GM18909 (cell line): ENCODE results near the gene PTPRK.

Experiments
- ATAC-seq: cut with Tn5 transposase; IDR thresholded peaks from one replicate; pipeline ENCODE4 v1.9.1; 2021; ENCODE audit warnings: mild to moderate bottlenecking; ENCODE audit not compliant: unreplicated experiment, poor library complexity

The PTPRK gene

GRCh38 chr6:128357392-128358130 lies 162.8 kb downstream of the PTPRK start:
- no peak for ATAC-seq

GRCh38 chr6:128352366-128352765 lies 168.0 kb downstream of the PTPRK start:
- no peak for ATAC-seq

- ATAC-seq = no peak
These were observed 169.2 kb downstream of the PTPRK start for GRCh38 chr6:128351255-128351514.

- no peak for ATAC-seq
These were observed 169.8 kb downstream of the PTPRK start for GRCh38 chr6:128350416-128351254.

- no peak for ATAC-seq
These were observed 173.3 kb downstream of the PTPRK start for GRCh38 chr6:128347123-128347522.

GRCh38 chr6:128346569-128346968 lies 173.8 kb downstream of the PTPRK start:
- ATAC-seq = no peak

GRCh38 chr6:128345278-128345677 lies 175.1 kb downstream of the PTPRK start:
- ATAC-seq = no peak

- ATAC-seq = no peak
These were observed 176.7 kb downstream of the PTPRK start for GRCh38 chr6:128343706-128344105.

- ATAC-seq = no peak
These were observed 180.6 kb downstream of the PTPRK start for GRCh38 chr6:128339635-128340450.

- no peak for ATAC-seq
These were observed 182.8 kb downstream of the PTPRK start for GRCh38 chr6:128337619-128338018.

GRCh38 chr6:128336436-128337095 lies 183.8 kb downstream of the PTPRK start:
- no peak for ATAC-seq

GRCh38 chr6:128335963-128336362 lies 184.4 kb downstream of the PTPRK start:
- no peak for ATAC-seq

GRCh38 chr6:128333581-128334223 lies 186.7 kb downstream of the PTPRK start:
- ATAC-seq = no peak

- peak; percentile 83 for ATAC-seq
These were observed 192.5 kb downstream of the PTPRK start for GRCh38 chr6:128327890-128328289.

GRCh38 chr6:128323011-128323410 lies 197.4 kb downstream of the PTPRK start:
- no peak for ATAC-seq

- no peak for ATAC-seq
These were observed 200.5 kb downstream of the PTPRK start for GRCh38 chr6:128319946-128320345.

- no peak for ATAC-seq
These were observed 201.2 kb downstream of the PTPRK start for GRCh38 chr6:128319157-128319556.

- no peak for ATAC-seq
These were observed 204.0 kb downstream of the PTPRK start for GRCh38 chr6:128316258-128316929.

GRCh38 chr6:128314190-128314589 lies 206.2 kb downstream of the PTPRK start:
- no peak for ATAC-seq
